Posterior cingulate gyrus (tissue), 11 donors: ENCODE results near the gene ARL15.
"Not testable (repeated sequence)": the region's sequence is repeated elsewhere in the genome, so short reads cannot be mapped to it uniquely, and the experiment has no call there.

Experiments used
- DNase-seq, 10 donors: peaks; one replicate each; pipeline versions ENCODE4 v3.0.0 to v3.0.0-alpha.2; 2020 to 2021; ENCODE audit warnings: mixed read lengths in 3 of 10
- intact Hi-C: fragments of 100-400 bp; cut with DNase I; formaldehyde crosslinking; loops from one replicate; pipeline ENCODE4 v1.15.1; 2023

Gene ARL15

DNA sequence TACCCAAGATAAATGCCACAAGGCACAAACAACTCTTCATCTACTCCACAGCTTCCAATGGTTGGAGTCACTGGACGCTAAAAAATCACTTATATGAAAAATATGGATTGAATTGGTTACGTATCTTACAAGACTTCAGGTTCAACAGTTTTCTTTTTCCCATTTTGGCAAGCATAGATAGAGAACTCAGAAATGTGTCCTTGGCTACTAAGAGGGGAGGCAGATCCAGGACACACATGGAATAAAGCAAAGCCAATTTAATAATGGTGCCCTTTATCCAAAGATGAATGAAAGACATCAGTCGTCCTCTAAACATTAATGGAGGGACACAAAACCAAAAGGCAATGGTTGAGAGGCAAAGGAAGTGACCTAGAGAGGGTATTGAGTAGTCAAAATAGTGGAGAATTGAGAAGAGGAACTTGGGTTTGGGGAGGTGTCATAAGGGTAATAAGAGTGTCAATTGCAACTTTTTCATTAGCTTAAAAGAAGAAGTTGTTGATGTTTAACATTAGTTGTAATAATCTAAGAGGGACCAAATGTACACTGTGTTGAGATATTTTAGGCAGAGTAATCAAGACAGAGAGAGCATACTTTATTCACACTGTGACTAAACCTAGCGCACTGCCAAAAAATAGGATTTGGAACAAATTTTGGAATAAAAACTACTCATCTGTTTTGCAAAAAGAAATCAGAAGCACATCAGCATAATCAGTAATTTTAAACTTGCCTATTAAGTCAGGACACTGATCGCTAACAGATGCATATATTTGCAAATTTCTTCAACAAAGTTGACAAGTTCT is 308.2 kb downstream of the ARL15 start:
- DNase-seq: no peak
- intact Hi-C loops: no loop called here

DNA sequence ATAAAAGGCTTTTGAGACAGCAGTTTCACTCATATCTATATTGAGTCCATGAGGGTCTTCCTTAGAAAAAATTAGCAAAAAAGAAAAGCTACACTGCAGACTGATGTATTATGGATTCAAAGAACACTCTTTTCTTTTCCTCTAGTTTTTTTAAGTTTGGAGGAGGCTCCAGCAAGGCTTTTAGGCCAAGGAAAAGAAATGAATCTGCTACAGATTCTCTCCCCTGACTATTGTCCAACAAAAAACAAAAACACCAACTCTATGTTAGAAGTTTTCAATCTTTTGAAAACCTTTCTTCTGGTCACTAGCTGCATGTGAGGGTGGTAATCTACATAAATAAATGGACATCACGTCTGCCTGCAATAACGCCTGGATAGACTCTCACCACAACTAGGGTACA is 310.4 kb downstream of the ARL15 start:
- intact Hi-C loops: no loop called here
- DNase-seq: no peak

GRCh38 chr5:53997736-53998627 is 312.4 kb downstream of the ARL15 start:
- intact Hi-C loops: no loop called here
- no peak for DNase-seq

DNA sequence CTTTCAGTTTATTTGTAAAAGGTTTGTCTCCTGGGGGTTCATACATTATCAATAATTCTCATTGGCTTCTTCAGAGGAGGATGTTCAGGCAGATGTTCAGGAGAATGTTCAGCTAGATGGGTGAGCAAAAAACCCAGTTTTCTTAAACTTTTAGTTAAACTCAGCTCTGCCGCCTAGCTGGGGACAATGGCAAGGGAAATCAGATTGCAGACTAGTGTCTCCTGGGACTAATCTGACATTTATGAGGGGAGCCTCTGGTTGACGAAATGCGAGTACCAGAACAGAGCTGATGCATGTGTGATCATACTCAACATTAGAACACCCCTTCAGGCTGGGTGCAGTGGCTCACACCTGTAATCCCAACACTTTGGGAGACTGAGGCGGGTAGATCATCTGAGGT is 314.4 kb downstream of the ARL15 start:
- no peak for DNase-seq
- intact Hi-C loops: no loop called here

GRCh38 chr5:53994148-53994547 is 316.2 kb downstream of the ARL15 start:
- no peak for DNase-seq
- intact Hi-C loops: no loop called here

DNA sequence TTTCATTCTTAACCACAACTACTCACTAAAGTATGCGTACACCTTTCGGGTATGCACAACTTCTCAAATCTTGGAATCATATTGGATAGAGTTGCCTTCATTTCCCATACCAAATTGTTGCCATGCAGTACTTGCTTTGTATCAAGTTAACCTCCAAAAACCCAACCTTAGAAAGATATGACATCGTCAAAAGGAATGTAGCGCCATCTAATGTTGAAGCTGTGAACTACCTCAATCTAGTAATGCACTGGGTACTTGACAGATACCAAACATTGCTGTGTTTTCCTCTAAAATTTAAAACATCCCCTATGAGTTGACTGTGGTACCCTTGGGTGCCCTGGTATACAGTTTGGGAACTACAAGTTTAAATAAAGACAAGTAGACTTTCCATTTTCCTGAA is 318.4 kb downstream of the ARL15 start:
- DNase-seq: no peak
- intact Hi-C loops: no loop called here

DNA sequence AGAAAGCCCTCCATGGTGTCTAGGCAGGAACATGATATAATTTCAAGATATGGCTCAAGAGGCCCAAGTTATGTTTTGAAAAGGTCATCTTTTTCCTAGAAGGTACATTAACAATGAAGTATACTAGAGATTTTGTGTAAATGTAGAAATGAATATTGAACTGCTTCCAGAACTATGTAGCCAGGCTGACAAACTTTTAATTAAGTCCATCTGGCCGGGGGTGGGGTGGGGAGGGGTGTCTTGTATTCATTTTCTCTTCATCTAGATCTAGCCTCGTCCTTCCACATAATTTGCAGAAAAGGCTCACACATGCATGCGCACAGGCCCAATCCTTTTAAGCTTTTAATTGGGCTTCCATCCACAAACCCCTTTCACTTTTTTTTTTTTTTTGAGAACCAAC is 323.3 kb downstream of the ARL15 start:
- intact Hi-C loops: no loop called here
- DNase-seq: no peak

GRCh38 chr5:53985796-53986195 is 324.6 kb downstream of the ARL15 start:
- no peak for DNase-seq
- intact Hi-C loops: no loop called here

GRCh38 chr5:53984971-53985370 is 325.4 kb downstream of the ARL15 start:
- DNase-seq: no peak
- intact Hi-C loops: no loop called here

DNA sequence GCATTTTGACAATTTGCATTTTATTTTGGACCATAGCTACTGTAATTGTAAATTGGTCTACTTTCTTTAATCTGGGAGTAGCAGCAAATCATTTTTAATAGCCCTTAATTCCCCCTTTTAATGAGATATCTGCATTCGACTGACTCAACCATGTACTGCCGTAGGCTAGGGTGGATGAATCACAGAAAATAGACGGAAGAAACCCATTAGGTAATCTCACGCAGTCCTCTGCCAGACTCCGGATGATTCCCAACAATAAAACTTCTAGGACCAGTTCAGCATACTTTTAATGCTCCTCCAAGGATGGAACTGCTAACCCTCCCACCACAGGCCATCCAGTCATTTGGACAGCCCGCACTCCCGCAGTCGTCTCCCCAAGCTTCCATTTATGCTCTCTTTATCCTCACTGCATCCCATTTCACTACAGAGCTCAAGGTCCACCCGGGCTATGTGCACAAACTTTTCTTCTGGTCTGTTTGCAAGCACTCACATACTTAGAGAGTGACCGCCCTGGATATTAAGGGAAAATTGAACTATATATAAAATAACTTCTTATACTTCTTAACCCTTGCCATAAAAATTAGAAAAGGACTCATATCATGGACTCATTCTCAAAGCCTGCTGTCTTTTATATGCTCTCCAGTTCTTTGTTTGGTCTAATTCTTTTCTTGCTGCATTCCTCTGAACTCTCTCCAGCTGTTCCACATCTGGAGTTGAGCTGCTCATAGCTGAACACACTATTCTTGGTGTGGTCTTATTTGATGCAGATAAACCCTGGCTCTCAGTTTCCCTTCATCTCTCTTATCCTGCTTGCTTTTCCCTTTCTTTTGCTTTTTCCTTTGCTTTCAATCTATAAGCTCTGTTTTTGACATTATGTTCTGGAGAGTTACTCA is 326.6 kb downstream of the ARL15 start:
- intact Hi-C loops: no loop called here
- DNase-seq: no peak

GRCh38 chr5:53982319-53982718 is 328.1 kb downstream of the ARL15 start:
- DNase-seq, intact Hi-C loops: not testable (repeated sequence)

DNA sequence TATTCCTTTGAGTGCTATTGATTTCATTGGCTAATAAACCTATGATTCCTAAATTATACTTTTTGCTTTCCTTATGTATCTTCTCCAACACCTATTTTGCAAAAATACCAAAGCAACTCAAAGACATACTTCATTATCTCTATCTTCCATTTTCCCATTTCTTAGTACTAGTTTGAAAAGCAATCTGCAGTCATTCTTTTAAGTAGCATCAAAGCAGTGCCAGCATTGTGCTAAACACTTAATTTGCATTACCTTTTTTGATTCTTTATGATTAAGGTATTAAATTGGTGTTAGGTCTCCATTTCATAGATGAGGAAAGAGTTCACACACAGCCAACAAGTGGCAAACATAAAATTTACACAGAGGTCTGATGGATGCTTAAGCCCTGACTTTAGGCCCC is 330.3 kb downstream of the ARL15 start:
- intact Hi-C loops: no loop called here
- no peak for DNase-seq

DNA sequence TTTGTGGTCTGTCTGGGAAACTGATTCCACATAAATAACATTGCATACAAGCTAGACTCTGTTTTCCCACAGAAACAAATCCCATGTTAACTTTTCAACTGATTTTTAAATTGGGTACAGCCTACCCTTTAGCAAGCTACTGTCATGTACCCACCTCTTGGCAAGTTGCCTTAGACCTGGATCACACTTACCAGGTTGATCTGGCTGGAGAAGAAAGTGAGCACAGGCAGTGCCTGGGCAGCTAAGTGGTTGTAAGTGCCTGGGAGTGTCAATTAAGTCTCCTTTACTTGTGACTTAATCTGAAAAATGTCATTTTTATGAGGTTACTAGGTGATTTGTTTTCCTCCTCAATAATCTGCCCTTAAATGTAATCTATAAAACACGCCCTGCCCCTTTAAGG is 336.4 kb downstream of the ARL15 start:
- no peak for DNase-seq
- intact Hi-C loops: no loop called here

DNA sequence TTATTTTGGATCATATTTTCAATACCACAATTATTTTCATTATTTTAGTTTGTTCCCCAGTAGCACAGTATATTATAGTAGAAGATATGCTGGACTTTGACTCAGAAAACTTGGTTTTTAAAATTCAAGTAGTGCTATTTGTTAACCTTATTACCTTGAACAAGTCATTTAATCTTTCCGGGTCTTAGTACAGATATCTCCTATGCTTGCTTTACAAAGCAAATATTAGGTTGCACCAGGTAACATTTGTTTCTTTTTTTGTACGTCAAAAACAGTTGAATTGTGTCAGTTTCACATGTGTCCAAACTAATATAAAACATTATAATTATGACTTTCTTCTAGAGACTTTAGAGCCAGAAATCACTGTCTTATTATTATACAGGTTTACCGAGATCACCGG is 338.1 kb downstream of the ARL15 start:
- no peak for DNase-seq
- intact Hi-C loops: no loop called here

- no peak for DNase-seq
- intact Hi-C loops: no loop called here
These were observed 338.8 kb downstream of the ARL15 start for GRCh38 chr5:53971551-53971950.

DNA sequence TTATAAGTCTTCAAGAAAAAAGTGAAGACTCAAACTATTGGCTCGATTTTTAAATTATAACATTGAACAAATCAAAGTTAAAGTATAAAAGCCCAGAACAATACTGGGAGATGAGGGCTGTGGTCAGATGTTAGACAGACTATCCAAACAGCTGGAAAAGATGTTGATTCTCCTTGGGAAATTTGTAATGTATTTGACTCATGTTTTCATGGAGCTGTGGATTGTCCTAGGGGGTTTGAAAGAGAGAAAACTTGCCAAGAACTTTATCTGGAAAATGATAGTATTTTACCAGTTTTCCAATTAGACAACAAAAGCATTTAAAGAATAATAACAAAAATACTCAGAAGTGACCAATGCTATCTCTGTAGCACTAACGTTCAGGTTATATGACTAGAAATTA is 339.2 kb downstream of the ARL15 start:
- intact Hi-C loops: no loop called here
- no peak for DNase-seq

DNA sequence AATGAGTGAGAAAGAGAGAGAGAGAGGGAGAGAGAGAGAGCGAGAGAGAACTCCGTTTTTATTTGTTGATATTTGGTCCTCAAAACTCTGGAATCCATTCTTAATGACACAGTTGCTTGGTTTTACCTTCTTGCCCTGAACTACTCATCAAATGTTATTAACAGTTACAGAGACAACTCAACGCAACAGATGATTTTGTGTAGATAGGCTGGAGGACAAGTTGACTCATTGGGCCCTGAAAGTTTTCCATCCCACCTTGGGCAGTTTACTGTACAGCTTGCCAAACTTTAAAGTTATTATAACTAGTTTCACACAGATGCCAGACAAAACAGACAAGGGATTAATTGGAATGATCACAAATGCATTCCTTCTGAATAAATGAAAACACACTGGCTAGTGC is 339.9 kb downstream of the ARL15 start:
- no peak for DNase-seq
- intact Hi-C loops: no loop called here

DNA sequence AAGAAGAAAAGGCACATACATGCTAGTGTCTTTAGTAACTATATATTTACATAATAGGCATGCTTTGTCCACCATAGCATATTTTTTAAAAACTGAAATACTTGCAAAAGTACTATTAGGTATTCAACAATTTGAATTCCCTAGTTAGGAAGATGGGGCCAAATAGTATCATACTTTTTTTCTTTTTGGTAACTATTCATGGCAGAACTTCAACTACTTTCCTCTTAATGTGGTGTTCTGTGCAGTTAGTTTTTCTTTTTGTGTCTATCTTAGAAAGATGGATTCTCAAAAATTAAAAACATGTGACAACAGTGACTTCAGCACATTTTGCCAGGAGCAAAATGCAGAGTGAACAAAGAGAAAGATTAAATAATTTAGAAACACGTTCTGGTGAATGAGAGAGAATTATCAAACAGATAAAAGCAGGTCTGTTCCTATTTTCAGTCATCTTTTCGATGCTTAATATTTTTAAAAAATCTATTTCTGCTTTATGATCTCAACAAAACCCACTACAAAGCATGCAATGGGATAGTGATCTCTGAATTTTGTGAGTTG is 341.1 kb downstream of the ARL15 start:
- intact Hi-C loops: no loop called here
- no peak for DNase-seq

GRCh38 chr5:53965459-53965858 is 344.9 kb downstream of the ARL15 start:
- intact Hi-C loops: no loop called here
- no peak for DNase-seq

- no peak for DNase-seq
- intact Hi-C loops: no loop called here
These were observed 346.4 kb downstream of the ARL15 start for GRCh38 chr5:53963958-53964357.

DNA sequence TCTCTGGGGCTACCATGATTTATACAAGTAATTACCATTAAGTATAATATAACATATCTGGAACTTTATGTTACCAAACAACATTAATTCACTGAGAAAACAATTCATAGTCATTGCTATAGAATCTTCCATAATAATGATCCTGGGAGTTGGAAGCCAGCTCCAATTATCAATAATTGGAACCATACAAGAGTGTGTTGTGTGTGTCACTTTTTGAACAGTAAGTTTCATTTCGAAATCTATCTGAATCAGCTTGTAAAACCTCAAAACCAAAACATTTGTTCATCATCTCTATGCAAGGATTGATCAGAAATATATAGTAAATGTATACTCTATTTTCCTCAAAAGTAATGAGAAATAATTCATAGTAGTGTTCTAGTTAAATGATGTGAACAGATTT is 348.1 kb downstream of the ARL15 start:
- no peak for DNase-seq
- intact Hi-C loops: no loop called here
